DMS153 treated with DMSO at 0.1 percent for 48 hours (cell line): Measurements from ENCODE around the gene ETV1.

ENCODE experiments used
- DNase-seq: peaks from one replicate; lab custom pipeline; 2025; ENCODE audit not compliant: unreplicated experiment; lab: John Stamatoyannopoulos, UW

The ETV1 gene

GRCh38 chr7:13882051-13882450 is 107.4 kb downstream of the ETV1 start:
- no peak for DNase-seq

- no peak for DNase-seq
Measured at GRCh38 chr7:13880789-13881188, 108.7 kb downstream of the ETV1 start.

- DNase-seq: no peak
Measured at GRCh38 chr7:13879994-13880686, 109.3 kb downstream of the ETV1 start.

- DNase-seq: no peak
Measured at GRCh38 chr7:13879143-13879542, 110.3 kb downstream of the ETV1 start.

GRCh38 chr7:13878154-13878553 is 111.3 kb downstream of the ETV1 start:
- DNase-seq: no peak

- DNase-seq: no peak
Measured at GRCh38 chr7:13875496-13876074, 113.9 kb downstream of the ETV1 start.

- DNase-seq: no peak
Measured at GRCh38 chr7:13874783-13875182, 114.7 kb downstream of the ETV1 start.

GRCh38 chr7:13872709-13873108 is 116.8 kb downstream of the ETV1 start:
- DNase-seq: no peak

- no peak for DNase-seq
Measured at GRCh38 chr7:13871008-13871407, 118.5 kb downstream of the ETV1 start.

GRCh38 chr7:13860734-13861133 is 128.7 kb downstream of the ETV1 start:
- no peak for DNase-seq

GRCh38 chr7:13856012-13856411 is 133.5 kb downstream of the ETV1 start:
- DNase-seq: no peak

GRCh38 chr7:13852281-13852968 is 137.0 kb downstream of the ETV1 start:
- no peak for DNase-seq

- DNase-seq: no peak
Measured at GRCh38 chr7:13851736-13852135, 137.7 kb downstream of the ETV1 start.

- peak; percentile 75 for DNase-seq
Measured at GRCh38 chr7:13850185-13850752, 139.2 kb downstream of the ETV1 start.

- no peak for DNase-seq
Measured at GRCh38 chr7:13849163-13849892, 140.1 kb downstream of the ETV1 start.

GRCh38 chr7:13848681-13849131 is 140.8 kb downstream of the ETV1 start:
- no peak for DNase-seq

- no peak for DNase-seq
Measured at GRCh38 chr7:13846386-13846785, 143.1 kb downstream of the ETV1 start.

- DNase-seq: no peak
Measured at GRCh38 chr7:13845601-13846000, 143.9 kb downstream of the ETV1 start.

GRCh38 chr7:13844954-13845353 is 144.5 kb downstream of the ETV1 start:
- no peak for DNase-seq

- no peak for DNase-seq
Measured at GRCh38 chr7:13841284-13841683, 148.2 kb downstream of the ETV1 start.
